ENCODE data around the gene INSM1. TPM values are rescaled to one million over a fixed set of nuclear protein-coding genes. Genes with fewer than 3 reads are reported as not detected.

Gene INSM1
- total RNA-seq, 1 donor from 2014 or later = not detected

- Histone ChIP-seq H3K27ac (no peak overlapping the region), H3K27me3 (ENCODE audit: low read depth) (no peaks in the 10 kb centered on the region), H3K4me3 (no peak overlapping the region), H3K36me3 (peaks cover 44% of the 10 kb centered on the region), H3K9me3 (no peaks in the 10 kb centered on the region), H3K4me1 (no peaks in the 10 kb centered on the region)
- ATAC-seq (no peak), DNase-seq (no peak)
- intact Hi-C loops (cut with DNase I) = no loop called here
- no peak for TF ChIP-seq CTCF (IDR thresholded peaks at IDR 0.05)
These were observed 50.2 kb downstream of the INSM1 start for GRCh38 chr20:20417876-20418676.

Data from lower lobe of right lung (tissue), 2 donors.